H9 (cell line): ENCODE results near the gene AWAT2. TPM values are rescaled to one million over a fixed set of nuclear protein-coding genes. Genes with fewer than 3 reads are reported as not detected.

Experiments used
- DNase-seq: peaks from one replicate; pipeline ENCODE4 v3.0.0-alpha.2; 2017
- H2AFZ ChIP-seq: one replicate; pipeline ENCODE4 v1.6.1; 2013; ENCODE audit warnings: mild to moderate bottlenecking, low read length, control low read depth, moderate library complexity
- H2AK5ac ChIP-seq: 2 replicates; pipeline ENCODE4 v1.6.1; 2013; ENCODE audit warnings: low read length, control low read depth, mixed read lengths; ENCODE audit not compliant: insufficient read length
- H2BK120ac ChIP-seq: one replicate; pipeline ENCODE4 v1.6.1; 2013; ENCODE audit warnings: low read depth, mild to moderate bottlenecking, low read length, control low read depth, inconsistent platforms; ENCODE audit not compliant: poor library complexity, severe bottlenecking
- H2BK12ac ChIP-seq: 2 replicates; pipeline ENCODE4 v1.6.1; 2013; ENCODE audit warnings: low read length, control low read depth, mixed read lengths, low read depth; ENCODE audit not compliant: insufficient read length
- H2BK15ac ChIP-seq: 2 replicates; pipeline ENCODE4 v1.6.1; 2013; ENCODE audit warnings: low read depth, low read length, control low read depth
- H2BK20ac ChIP-seq: one replicate; pipeline ENCODE4 v1.6.1; 2013; ENCODE audit warnings: low read depth, mild to moderate bottlenecking, low read length, control low read depth, inconsistent platforms; ENCODE audit not compliant: poor library complexity, severe bottlenecking
- H2BK5ac ChIP-seq: 2 replicates; pipeline ENCODE4 v1.6.1; 2013; ENCODE audit warnings: low read length, control low read depth, mixed read lengths; ENCODE audit not compliant: insufficient read length
- H3K14ac ChIP-seq: 2 replicates; pipeline ENCODE4 v1.6.1; 2013; ENCODE audit warnings: low read length, control low read depth; ENCODE audit not compliant: insufficient read depth
- H3K18ac ChIP-seq: 2 replicates; pipeline ENCODE4 v1.6.1; 2013; ENCODE audit warnings: low read depth, mild to moderate bottlenecking, mixed read lengths, low read length, control low read depth; ENCODE audit not compliant: insufficient read length
- H3K23ac ChIP-seq: 2 replicates; pipeline ENCODE4 v1.6.1; 2013; ENCODE audit warnings: low read length, control low read depth, mixed read lengths, low read depth; ENCODE audit not compliant: insufficient read length
- H3K23me2 ChIP-seq: 2 replicates; pipeline ENCODE4 v1.6.1; 2013; ENCODE audit warnings: low read depth, mild to moderate bottlenecking, mixed read lengths, low read length, control low read depth; ENCODE audit not compliant: insufficient read length, poor library complexity, severe bottlenecking
- H3K27ac ChIP-seq: 2 replicates; pipeline ENCODE4 v1.5.1; 2013; ENCODE audit warnings: low read length, control low read depth, mixed read lengths, low read depth; ENCODE audit not compliant: insufficient read length
- H3K27me3 ChIP-seq: 2 replicates; pipeline ENCODE4 v1.6.1; 2013; ENCODE audit warnings: low read length, control low read depth, inconsistent platforms; ENCODE audit not compliant: insufficient read depth
- H3K4ac ChIP-seq: 2 replicates; pipeline ENCODE4 v1.6.1; 2013; ENCODE audit warnings: low read depth, mild to moderate bottlenecking, control low read depth, inconsistent platforms, low read length, moderate library complexity
- H3K4me1 ChIP-seq: 2 replicates; pipeline ENCODE4 v1.6.1; 2013; ENCODE audit warnings: low read length, control low read depth, inconsistent platforms; ENCODE audit not compliant: insufficient read depth
- H3K4me2 ChIP-seq: 2 replicates; pipeline ENCODE4 v1.6.1; 2013; ENCODE audit warnings: low read length, control low read depth, mixed read lengths; ENCODE audit not compliant: insufficient read length, insufficient read depth
- H3K56ac ChIP-seq: 2 replicates; pipeline ENCODE4 v1.6.1; 2013; ENCODE audit warnings: low read depth, mild to moderate bottlenecking, mixed read lengths, low read length, control low read depth; ENCODE audit not compliant: insufficient read length
- H3K79me1 ChIP-seq: 2 replicates; pipeline ENCODE4 v1.6.1; 2013; ENCODE audit warnings: low read depth, mild to moderate bottlenecking, moderate library complexity, low read length, control low read depth, inconsistent platforms; ENCODE audit not compliant: insufficient read depth, poor library complexity, severe bottlenecking
- H3K79me2 ChIP-seq: 2 replicates; pipeline ENCODE4 v1.6.1; 2013; ENCODE audit warnings: low read length, control low read depth, inconsistent platforms; ENCODE audit not compliant: insufficient read depth
- H3K9ac ChIP-seq: 2 replicates; pipeline ENCODE4 v1.6.1; 2013; ENCODE audit warnings: low read length, control low read depth, mixed read lengths; ENCODE audit not compliant: insufficient read length; ENCODE audit errors: extremely low read depth
- H3K9me3 ChIP-seq: one replicate; pipeline ENCODE4 v1.6.1; 2013; ENCODE audit warnings: low read depth, low read length, inconsistent platforms; ENCODE audit not compliant: control insufficient read depth
- H3T11ph ChIP-seq: one replicate; pipeline ENCODE4 v1.6.1; 2013; ENCODE audit warnings: mild to moderate bottlenecking, low read length, control low read depth, inconsistent platforms
- H4K20me1 ChIP-seq: one replicate; pipeline ENCODE4 v1.6.1; 2013; ENCODE audit not compliant: control insufficient read depth, insufficient read length, insufficient read depth
- H4K5ac ChIP-seq: 2 replicates; pipeline ENCODE4 v1.6.1; 2013; ENCODE audit warnings: low read depth, mild to moderate bottlenecking, mixed read lengths, low read length, control low read depth; ENCODE audit not compliant: insufficient read length
- H4K8ac ChIP-seq: replicated peaks from 2 replicates; pipeline ENCODE4 v1.6.1; 2013; ENCODE audit warnings: low read length, control low read depth, mixed read lengths, low read depth; ENCODE audit not compliant: insufficient read length
- H4K91ac ChIP-seq: 2 replicates; pipeline ENCODE4 v1.6.1; 2013; ENCODE audit warnings: low read depth, mild to moderate bottlenecking, moderate library complexity, mixed read lengths, low read length, control low read depth; ENCODE audit not compliant: insufficient read length
- H3K27ac Mint-ChIP-seq, 3 experiments: 2 replicates in 2 of 3; 3 replicates in 1 of 3; pipeline ENCODE4 v1.8.0; 2020 to 2021; ENCODE audit warnings: mixed read lengths in 3 of 3, mild to moderate bottlenecking in 1 of 3, moderate library complexity in 1 of 3
- H3K27me3 Mint-ChIP-seq: 2 replicates; pipeline ENCODE4 v1.8.0; 2021; ENCODE audit warnings: low read depth, mild to moderate bottlenecking, moderate library complexity, mixed read lengths
- H3K36me3 Mint-ChIP-seq, 3 experiments: 2 replicates in 2 of 3; 3 replicates in 1 of 3; pipeline ENCODE4 v1.8.0; 2020 to 2021; ENCODE audit warnings: low read depth in 3 of 3, mixed read lengths in 3 of 3; ENCODE audit not compliant: insufficient read depth in 1 of 3
- H3K4me1 Mint-ChIP-seq, 2 experiments: 2 replicates each; pipeline ENCODE4 v1.8.0; 2020; ENCODE audit warnings: mixed read lengths in 2 of 2
- H3K4me3 Mint-ChIP-seq, 2 experiments: 2 replicates in 1 of 2; 3 replicates in 1 of 2; pipeline ENCODE4 v1.8.0; 2020 to 2021; ENCODE audit warnings: mild to moderate bottlenecking in 2 of 2, mixed read lengths in 2 of 2, moderate library complexity in 1 of 2
- H3K9me3 Mint-ChIP-seq, 2 experiments: 2 replicates in 1 of 2; 3 replicates in 1 of 2; pipeline ENCODE4 v1.8.0; 2020; ENCODE audit warnings: mild to moderate bottlenecking in 2 of 2, mixed read lengths in 2 of 2, moderate library complexity in 1 of 2
- CTCF ChIP-seq: fragments of 200-600 bp; sonication (generic); conservative IDR thresholded peaks from 3 replicates; pipeline ENCODE4 v1.8.0; 2021; ENCODE audit warnings: antibody characterized with exemption, mild to moderate bottlenecking
- total RNA-seq: library from RNA; stranded (reverse); gene quantifications from 2 replicates; pipeline ENCODE4 v1.2.1, GENCODE V29; 2021

Gene AWAT2
- total RNA-seq, 1 experiment from 2014 or later, result not detected

GRCh38 chrX:70088751-70089150, 39.0 kb upstream of the AWAT2 start:
- Histone ChIP-seq H3K79me2 (no peaks in the 10 kb centered on the region), H3K79me1 (no peaks in the 10 kb centered on the region), H3K4ac (no peak overlapping the region), H2BK12ac (no peak overlapping the region), H3K56ac (no peak overlapping the region), H3K14ac (no peak overlapping the region), H3K23me2 (no peaks in the 10 kb centered on the region), H2BK5ac (no peak overlapping the region), H4K20me1 (no peaks in the 10 kb centered on the region), H3K4me1 (no peaks in the 10 kb centered on the region), H3K9ac (no peak overlapping the region), H3K27ac (no peak overlapping the region), H4K5ac (no peak overlapping the region), H2BK20ac (no peak overlapping the region), H4K91ac (no peak overlapping the region), H4K8ac (no peak overlapping the region), H3K18ac (no peak overlapping the region), H2AK5ac (no peak overlapping the region), H3T11ph (no peak overlapping the region), H3K27me3 (no peaks in the 10 kb centered on the region), H2BK120ac (no peak overlapping the region), H2AFZ (no peak overlapping the region), H3K4me2 (no peak overlapping the region), H3K9me3 (peaks cover 58% of the 10 kb centered on the region), H2BK15ac (no peak overlapping the region), H3K23ac (no peak overlapping the region)
- H3K4me1 Mint-ChIP-seq, result peaks cover 7 to 13% of the 10 kb centered on the region in 2 experiments
- no peak overlapping the region for H3K4me3 Mint-ChIP-seq
- H3K9me3 Mint-ChIP-seq, result peaks cover 67 to 76% of the 10 kb centered on the region in 2 experiments
- H3K27me3 Mint-ChIP-seq, result peaks cover 10% of the 10 kb centered on the region
- DNase-seq, result no peak
- TF ChIP-seq CTCF, result no peak
- H3K27ac Mint-ChIP-seq, result no peak overlapping the region
- no peaks in the 10 kb centered on the region; a peak in 3 of 7 replicates for H3K36me3 Mint-ChIP-seq
